MM.1S (cell line): ENCODE data around the gene PPP1R12C.

Experiments used
- EZH2phosphoT487 ChIP-seq: fragments of 300-600 bp; sonication (generic); IDR thresholded peaks from 2 replicates; pipeline ENCODE4 v1.6.1; 2018; ENCODE audit warnings: antibody characterized with exemption, low read length
- TF ChIP-seq, protein P1 (sequence below): fragments of 300-600 bp; sonication (generic); IDR thresholded peaks from 2 replicates; pipeline ENCODE4 v1.5.1; 2016; ENCODE audit warnings: antibody characterized with exemption, low read length, mixed read lengths

DNA sequence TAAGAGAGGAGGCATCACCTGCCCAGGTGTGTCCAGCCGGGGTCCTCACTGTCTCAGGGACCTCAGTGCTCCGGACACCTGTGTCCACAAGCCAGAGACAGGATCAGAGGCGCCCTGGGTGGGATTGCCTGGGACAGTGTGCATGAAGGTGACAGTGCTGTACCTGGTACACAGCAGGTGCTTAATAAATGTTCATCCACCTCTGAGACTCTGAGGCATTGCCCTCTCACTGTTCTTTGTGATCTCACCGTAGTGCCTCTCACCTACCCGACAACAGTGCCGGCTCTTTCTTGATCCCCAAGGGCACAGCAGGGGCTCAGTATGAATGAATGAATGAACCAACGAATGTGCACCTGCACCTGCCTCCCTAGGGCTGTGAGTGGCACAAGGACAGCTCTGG lies 63.7 kb downstream of the PPP1R12C start:
- TF ChIP-seq EZH2phosphoT487 = no peak
- TF ChIP-seq, protein P1, sequence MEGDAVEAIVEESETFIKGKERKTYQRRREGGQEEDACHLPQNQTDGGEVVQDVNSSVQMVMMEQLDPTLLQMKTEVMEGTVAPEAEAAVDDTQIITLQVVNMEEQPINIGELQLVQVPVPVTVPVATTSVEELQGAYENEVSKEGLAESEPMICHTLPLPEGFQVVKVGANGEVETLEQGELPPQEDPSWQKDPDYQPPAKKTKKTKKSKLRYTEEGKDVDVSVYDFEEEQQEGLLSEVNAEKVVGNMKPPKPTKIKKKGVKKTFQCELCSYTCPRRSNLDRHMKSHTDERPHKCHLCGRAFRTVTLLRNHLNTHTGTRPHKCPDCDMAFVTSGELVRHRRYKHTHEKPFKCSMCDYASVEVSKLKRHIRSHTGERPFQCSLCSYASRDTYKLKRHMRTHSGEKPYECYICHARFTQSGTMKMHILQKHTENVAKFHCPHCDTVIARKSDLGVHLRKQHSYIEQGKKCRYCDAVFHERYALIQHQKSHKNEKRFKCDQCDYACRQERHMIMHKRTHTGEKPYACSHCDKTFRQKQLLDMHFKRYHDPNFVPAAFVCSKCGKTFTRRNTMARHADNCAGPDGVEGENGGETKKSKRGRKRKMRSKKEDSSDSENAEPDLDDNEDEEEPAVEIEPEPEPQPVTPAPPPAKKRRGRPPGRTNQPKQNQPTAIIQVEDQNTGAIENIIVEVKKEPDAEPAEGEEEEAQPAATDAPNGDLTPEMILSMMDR = no peak
